GM23338 (cell line): ENCODE results near the gene SSTR4. TPM values are rescaled to one million over a fixed set of nuclear protein-coding genes. Genes with fewer than 3 reads are reported as not detected.

Source experiments
- ATAC-seq: fragments of 200-7000 bp; cut with Tn5 transposase; 3 replicates; pipeline ENCODE4 v1.9.1; 2020
- DNase-seq: peaks from one replicate; pipeline ENCODE4 v3.0.0-alpha.2; 2015; ENCODE audit warnings: low spot score
- H2AFZ ChIP-seq: fragments of 200-600 bp; sonication (generic); 2 replicates; pipeline ENCODE4 v1.8.0; 2016; ENCODE audit warnings: antibody characterized with exemption, mild to moderate bottlenecking, moderate library complexity
- H3F3A ChIP-seq: fragments of 200-600 bp; sonication (generic); replicated peaks from 2 replicates; pipeline ENCODE4 v1.8.0; 2017; ENCODE audit warnings: antibody characterized with exemption, mixed run types, low read depth
- H3K27ac ChIP-seq: fragments of 200-600 bp; sonication (generic); 2 replicates; pipeline ENCODE4 v1.6.1; 2016; ENCODE audit warnings: low read depth
- H3K27me3 ChIP-seq: fragments of 200-600 bp; sonication (generic); 2 replicates; pipeline ENCODE4 v1.8.0; 2016; ENCODE audit warnings: mild to moderate bottlenecking, mixed run types, moderate library complexity; ENCODE audit not compliant: insufficient read depth
- H3K36me3 ChIP-seq: fragments of 200-600 bp; sonication (generic); 2 replicates; pipeline ENCODE4 v1.8.0; 2016; ENCODE audit warnings: mild to moderate bottlenecking; ENCODE audit not compliant: insufficient read depth
- H3K4me1 ChIP-seq: fragments of 200-600 bp; sonication (generic); 2 replicates; pipeline ENCODE4 v1.8.0; 2016; ENCODE audit warnings: mild to moderate bottlenecking, moderate library complexity; ENCODE audit not compliant: insufficient read depth
- H3K4me2 ChIP-seq: fragments of 200-600 bp; sonication (generic); 2 replicates; pipeline ENCODE4 v1.7.1; 2017; ENCODE audit warnings: mixed run types
- H3K4me3 ChIP-seq: fragments of 200-600 bp; sonication (generic); 2 replicates; pipeline ENCODE4 v1.6.1; 2016; ENCODE audit warnings: mixed run types
- H3K79me2 ChIP-seq: fragments of 200-600 bp; sonication (generic); replicated peaks from 2 replicates; pipeline ENCODE4 v1.8.0; 2017; ENCODE audit warnings: mild to moderate bottlenecking; ENCODE audit not compliant: insufficient read depth
- H3K9me2 ChIP-seq: fragments of 200-600 bp; sonication (generic); 2 replicates; pipeline ENCODE4 v1.8.0; 2017; ENCODE audit not compliant: insufficient read depth
- H4K20me1 ChIP-seq: fragments of 200-600 bp; sonication (generic); replicated peaks from 2 replicates; pipeline ENCODE4 v1.8.0; 2017; ENCODE audit warnings: mild to moderate bottlenecking; ENCODE audit not compliant: insufficient read depth
- H3K27ac Mint-ChIP-seq: 2 replicates; pipeline ENCODE4 v1.8.0; 2020; ENCODE audit warnings: inconsistent platforms, mild to moderate bottlenecking, moderate library complexity, mixed read lengths
- H3K27me3 Mint-ChIP-seq: 3 replicates; pipeline ENCODE4 v1.8.0; 2022; ENCODE audit warnings: low read depth, mild to moderate bottlenecking, moderate library complexity, mixed read lengths, inconsistent platforms; ENCODE audit not compliant: insufficient read depth, poor library complexity
- H3K36me3 Mint-ChIP-seq: 3 replicates; pipeline ENCODE4 v1.8.0; 2021; ENCODE audit warnings: low read depth, mild to moderate bottlenecking, inconsistent platforms, moderate library complexity, mixed read lengths
- H3K4me1 Mint-ChIP-seq: 3 replicates; pipeline ENCODE4 v1.8.0; 2020; ENCODE audit warnings: mild to moderate bottlenecking, inconsistent platforms, mixed read lengths
- H3K4me3 Mint-ChIP-seq: 3 replicates; pipeline ENCODE4 v1.8.0; 2021; ENCODE audit warnings: moderate library complexity, mild to moderate bottlenecking, inconsistent platforms, mixed read lengths
- H3K9me3 Mint-ChIP-seq: 3 replicates; pipeline ENCODE4 v1.8.0; 2020; ENCODE audit warnings: moderate library complexity, mild to moderate bottlenecking, inconsistent platforms, mixed read lengths
- CREB1 ChIP-seq: fragments of 250-450 bp; sonication (Bioruptor Pico); IDR thresholded peaks from 2 replicates; pipeline ENCODE4 v1.5.0; 2020; ENCODE audit warnings: low read depth, mild to moderate bottlenecking, moderate library complexity
- ETS1 ChIP-seq: IDR thresholded peaks from 2 replicates; pipeline ENCODE4 v1.6.1; 2016; ENCODE audit warnings: antibody characterized with exemption
- EZH2 ChIP-seq: fragments of 200-600 bp; sonication (generic); IDR thresholded peaks from one replicate; pipeline ENCODE4 v1.8.0; 2017; ENCODE audit warnings: antibody characterized with exemption, mild to moderate bottlenecking, low read depth; ENCODE audit not compliant: unreplicated experiment
- EZH2phosphoT487 ChIP-seq: fragments of 200-600 bp; sonication (generic); IDR thresholded peaks from one replicate; pipeline ENCODE4 v1.8.1; 2018; ENCODE audit warnings: antibody characterized with exemption; ENCODE audit not compliant: unreplicated experiment
- JUNB ChIP-seq: IDR thresholded peaks from one replicate; pipeline ENCODE4 v1.6.1; 2016; ENCODE audit warnings: antibody characterized with exemption; ENCODE audit not compliant: unreplicated experiment
- NANOG ChIP-seq: IDR thresholded peaks from 2 replicates; pipeline ENCODE4 v1.6.1; 2016; ENCODE audit warnings: antibody characterized with exemption, borderline replicate concordance
- POLR2AphosphoS5 ChIP-seq: IDR thresholded peaks from 2 replicates; pipeline ENCODE4 v1.6.1; 2016; ENCODE audit warnings: antibody characterized with exemption, low read depth
- STAT1 ChIP-seq: IDR thresholded peaks from one replicate; pipeline ENCODE4 v1.6.1; 2016; ENCODE audit warnings: antibody characterized with exemption; ENCODE audit not compliant: unreplicated experiment
- ZNF114 ChIP-seq: fragments of 250-450 bp; sonication (Bioruptor Pico); IDR thresholded peaks from 2 replicates; pipeline ENCODE4 v1.5.0; 2020; ENCODE audit warnings: mild to moderate bottlenecking, moderate library complexity
- polyA plus RNA-seq: library from polyadenylated mRNA; unstranded; fragments of >200 nt; fragmentation: Nextera tagmentation; extraction: Ambion mirVana; gene quantifications from 2 replicates; pipeline ENCODE4 v1.2.1, GENCODE V29; 2016
- total RNA-seq: library from RNA; depleted of rRNA; stranded (reverse); fragments of >200 nt; shearing (Covaris generic); gene quantifications from 2 replicates; pipeline ENCODE4 v1.2.3, GENCODE V29; 2014
- TF ChIP-seq, protein P1 (sequence below), 2 experiments: fragments of 200-600 bp in 1 of 2; sonication (generic) in 1 of 2; conservative IDR thresholded peaks; 2 replicates each; pipeline versions ENCODE4 v1.5.1 to v1.6.1; 2016 to 2017; ENCODE audit warnings: antibody characterized with exemption in 2 of 2, low read depth in 2 of 2, mild to moderate bottlenecking in 2 of 2, moderate library complexity in 1 of 2
- TF ChIP-seq, protein P2 (sequence below): IDR thresholded peaks from one replicate; pipeline ENCODE4 v1.6.1; 2018; ENCODE audit warnings: antibody characterized with exemption; ENCODE audit not compliant: unreplicated experiment

SSTR4 gene
- total and polyA plus RNA-seq, 2 experiments from 2014 or later = not detected

DNA sequence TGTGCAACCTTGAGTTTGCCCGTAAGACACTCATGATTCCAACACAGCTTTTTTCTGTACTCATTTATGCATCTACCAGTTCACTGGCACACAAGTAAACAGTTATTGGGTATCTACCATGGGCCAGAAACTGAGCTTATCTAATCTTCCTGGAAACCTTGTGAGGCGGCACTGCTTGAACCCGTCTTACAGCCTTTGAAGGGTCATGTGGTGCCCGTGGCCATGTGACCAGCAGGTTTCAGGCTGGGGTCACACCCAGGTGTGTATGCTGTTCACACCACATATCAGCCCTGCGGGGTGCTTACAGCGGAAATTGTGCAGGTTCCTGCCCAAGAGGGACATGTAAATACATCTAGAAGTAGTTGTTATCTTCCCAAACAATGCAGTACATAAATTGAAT is 8.3 kb downstream of the SSTR4 start:
- H3K79me2 ChIP-seq = no peaks in the 10 kb centered on the region
- H3K9me2 ChIP-seq = peaks cover 5% of the 10 kb centered on the region; the same call in 1 of the 2 replicates
- H3K4me1 ChIP-seq = peaks cover 28% of the 10 kb centered on the region
- H4K20me1 ChIP-seq = no peaks in the 10 kb centered on the region
- no peak overlapping the region for H3K27ac ChIP-seq
- H2AFZ ChIP-seq = no peak overlapping the region
- H3K27me3 ChIP-seq = peaks cover 47% of the 10 kb centered on the region
- Mint-ChIP-seq H3K36me3 (peaks cover 4% of the 10 kb centered on the region; the same call in 1 of the 3 replicates), H3K4me1 (peaks cover 48% of the 10 kb centered on the region), H3K27ac (no peak overlapping the region), H3K27me3 (peaks cover 31% of the 10 kb centered on the region), H3K9me3 (peaks cover 4% of the 10 kb centered on the region; the same call in 2 of the 3 replicates), H3K4me3 (no peak overlapping the region)
- H3K4me3 ChIP-seq = no peak overlapping the region
- H3K4me2 ChIP-seq = no peak overlapping the region
- no peaks in the 10 kb centered on the region for H3F3A ChIP-seq
- ATAC-seq = no peak
- TF ChIP-seq, protein P1, sequence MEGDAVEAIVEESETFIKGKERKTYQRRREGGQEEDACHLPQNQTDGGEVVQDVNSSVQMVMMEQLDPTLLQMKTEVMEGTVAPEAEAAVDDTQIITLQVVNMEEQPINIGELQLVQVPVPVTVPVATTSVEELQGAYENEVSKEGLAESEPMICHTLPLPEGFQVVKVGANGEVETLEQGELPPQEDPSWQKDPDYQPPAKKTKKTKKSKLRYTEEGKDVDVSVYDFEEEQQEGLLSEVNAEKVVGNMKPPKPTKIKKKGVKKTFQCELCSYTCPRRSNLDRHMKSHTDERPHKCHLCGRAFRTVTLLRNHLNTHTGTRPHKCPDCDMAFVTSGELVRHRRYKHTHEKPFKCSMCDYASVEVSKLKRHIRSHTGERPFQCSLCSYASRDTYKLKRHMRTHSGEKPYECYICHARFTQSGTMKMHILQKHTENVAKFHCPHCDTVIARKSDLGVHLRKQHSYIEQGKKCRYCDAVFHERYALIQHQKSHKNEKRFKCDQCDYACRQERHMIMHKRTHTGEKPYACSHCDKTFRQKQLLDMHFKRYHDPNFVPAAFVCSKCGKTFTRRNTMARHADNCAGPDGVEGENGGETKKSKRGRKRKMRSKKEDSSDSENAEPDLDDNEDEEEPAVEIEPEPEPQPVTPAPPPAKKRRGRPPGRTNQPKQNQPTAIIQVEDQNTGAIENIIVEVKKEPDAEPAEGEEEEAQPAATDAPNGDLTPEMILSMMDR (conservative IDR thresholded peaks at IDR 0.05; ENCODE audit: low read depth in 2 of 2) = peak; percentile 20 to 32; a peak in 1 of 4 replicates
- no peak for TF ChIP-seq CREB1 (CRISPR knock-in tag)
- H3K36me3 ChIP-seq = no peaks in the 10 kb centered on the region; the same call in 1 of the 2 replicates
- no peak for DNase-seq

DNA sequence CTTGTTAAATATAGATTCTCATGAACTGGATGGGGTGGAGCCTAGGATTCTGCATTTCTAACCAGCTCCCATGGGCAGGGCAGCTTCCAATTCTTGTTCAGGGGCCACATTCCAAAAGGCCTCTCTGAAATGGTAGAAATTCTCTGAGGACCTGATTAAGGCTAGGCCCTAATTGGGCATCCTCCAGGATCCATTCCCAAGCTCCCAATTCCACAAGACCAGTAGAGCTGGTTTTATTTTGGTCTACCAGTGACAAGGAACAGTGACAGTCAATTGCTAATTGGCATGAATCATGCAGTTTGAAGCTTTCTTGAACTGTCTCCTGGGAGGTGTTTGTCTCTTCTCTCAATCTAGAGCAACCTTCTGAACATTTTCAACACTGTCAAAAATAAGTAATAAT is 11.3 kb downstream of the SSTR4 start:
- no peak for DNase-seq
- H3F3A ChIP-seq = no peaks in the 10 kb centered on the region; the same call in 1 of the 2 replicates
- peaks cover 28% of the 10 kb centered on the region for H3K4me1 ChIP-seq
- peaks cover 4% of the 10 kb centered on the region; the same call in 2 of the 3 replicates for H3K9me3 Mint-ChIP-seq
- ATAC-seq = no peak
- H3K4me3 Mint-ChIP-seq = no peak overlapping the region
- no peak overlapping the region for H2AFZ ChIP-seq
- peaks cover under 1% of the 10 kb centered on the region; the same call in 1 of the 2 replicates for H3K9me2 ChIP-seq
- H3K4me3 ChIP-seq = no peak overlapping the region
- H3K36me3 Mint-ChIP-seq = peaks cover 4% of the 10 kb centered on the region; the same call in 1 of the 3 replicates
- no peak overlapping the region for H3K27ac ChIP-seq
- H3K27me3 Mint-ChIP-seq = peaks cover 43% of the 10 kb centered on the region
- H3K4me1 Mint-ChIP-seq = peaks cover 49% of the 10 kb centered on the region
- H3K4me2 ChIP-seq = no peak overlapping the region
- H3K27ac Mint-ChIP-seq = no peak overlapping the region
- peaks cover 72% of the 10 kb centered on the region for H3K27me3 ChIP-seq
- H3K79me2 ChIP-seq = no peaks in the 10 kb centered on the region
- H4K20me1 ChIP-seq = no peaks in the 10 kb centered on the region
- H3K36me3 ChIP-seq = no peaks in the 10 kb centered on the region; the same call in 1 of the 2 replicates
- TF ChIP-seq STAT1 (no peak), ETS1 (no peak), POLR2AphosphoS5 (no peak), NANOG (no peak), JUNB (no peak), EZH2 (no peak), ZNF114 (CRISPR knock-in tag) (no peak), EZH2phosphoT487 (no peak)
- TF ChIP-seq, protein P2, sequence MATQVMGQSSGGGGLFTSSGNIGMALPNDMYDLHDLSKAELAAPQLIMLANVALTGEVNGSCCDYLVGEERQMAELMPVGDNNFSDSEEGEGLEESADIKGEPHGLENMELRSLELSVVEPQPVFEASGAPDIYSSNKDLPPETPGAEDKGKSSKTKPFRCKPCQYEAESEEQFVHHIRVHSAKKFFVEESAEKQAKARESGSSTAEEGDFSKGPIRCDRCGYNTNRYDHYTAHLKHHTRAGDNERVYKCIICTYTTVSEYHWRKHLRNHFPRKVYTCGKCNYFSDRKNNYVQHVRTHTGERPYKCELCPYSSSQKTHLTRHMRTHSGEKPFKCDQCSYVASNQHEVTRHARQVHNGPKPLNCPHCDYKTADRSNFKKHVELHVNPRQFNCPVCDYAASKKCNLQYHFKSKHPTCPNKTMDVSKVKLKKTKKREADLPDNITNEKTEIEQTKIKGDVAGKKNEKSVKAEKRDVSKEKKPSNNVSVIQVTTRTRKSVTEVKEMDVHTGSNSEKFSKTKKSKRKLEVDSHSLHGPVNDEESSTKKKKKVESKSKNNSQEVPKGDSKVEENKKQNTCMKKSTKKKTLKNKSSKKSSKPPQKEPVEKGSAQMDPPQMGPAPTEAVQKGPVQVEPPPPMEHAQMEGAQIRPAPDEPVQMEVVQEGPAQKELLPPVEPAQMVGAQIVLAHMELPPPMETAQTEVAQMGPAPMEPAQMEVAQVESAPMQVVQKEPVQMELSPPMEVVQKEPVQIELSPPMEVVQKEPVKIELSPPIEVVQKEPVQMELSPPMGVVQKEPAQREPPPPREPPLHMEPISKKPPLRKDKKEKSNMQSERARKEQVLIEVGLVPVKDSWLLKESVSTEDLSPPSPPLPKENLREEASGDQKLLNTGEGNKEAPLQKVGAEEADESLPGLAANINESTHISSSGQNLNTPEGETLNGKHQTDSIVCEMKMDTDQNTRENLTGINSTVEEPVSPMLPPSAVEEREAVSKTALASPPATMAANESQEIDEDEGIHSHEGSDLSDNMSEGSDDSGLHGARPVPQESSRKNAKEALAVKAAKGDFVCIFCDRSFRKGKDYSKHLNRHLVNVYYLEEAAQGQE = no peak
- TF ChIP-seq, protein P1 (conservative IDR thresholded peaks at IDR 0.05; ENCODE audit: low read depth in 2 of 2) = no peak
